ENCODE results near the gene SLC35F6. TPM values are rescaled to one million over a fixed set of nuclear protein-coding genes. Genes with fewer than 3 reads are reported as not detected.

SLC35F6 gene
- total RNA-seq, 2 experiments from 2014 or later: 10.4 to 15.0 TPM

DNA sequence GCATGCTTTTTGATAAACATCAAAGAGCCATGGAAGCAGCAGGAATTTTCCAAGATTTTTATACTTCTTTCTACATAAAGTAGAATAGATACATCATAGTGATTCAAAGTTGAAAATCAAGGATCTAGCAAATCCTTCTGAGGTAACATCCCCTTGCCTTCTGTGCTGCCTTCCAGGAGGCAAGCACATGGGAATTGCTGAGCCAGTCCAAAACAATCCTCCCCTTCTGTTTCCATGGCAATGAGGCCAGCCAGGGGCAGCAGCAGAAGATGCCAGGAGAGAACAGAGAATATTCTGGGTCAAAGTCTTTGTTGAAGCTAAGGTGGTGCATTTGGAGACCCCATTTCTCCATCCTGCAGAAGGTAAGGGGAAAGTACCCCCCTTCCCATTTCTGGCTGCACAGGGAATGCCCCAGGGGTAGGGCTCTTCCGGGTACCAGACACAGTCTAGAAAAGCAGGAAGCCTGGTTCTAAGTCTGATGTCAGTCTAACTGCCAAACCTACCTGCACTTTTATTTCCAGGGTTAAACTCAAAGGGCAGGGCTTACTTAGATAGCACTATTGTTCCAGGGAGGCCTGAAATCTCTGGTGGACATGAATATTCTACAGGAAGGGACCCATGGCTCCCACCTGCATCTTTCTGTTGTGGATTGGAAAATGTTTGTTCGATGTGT, 43.8 kb downstream of the SLC35F6 start:
- no peak overlapping the region for H3K27ac ChIP-seq (ENCODE audit: low read depth, low read length, poor library complexity, severe bottlenecking)
- H4K20me1 ChIP-seq (ENCODE audit: insufficient read depth, low read length): no peaks in the 10 kb centered on the region
- H3K9me2 ChIP-seq (ENCODE audit: insufficient read depth, low read length): no peaks in the 10 kb centered on the region
- intact Hi-C loops (cut with micrococcal nuclease; ENCODE audit: unreplicated experiment): no loop called here
- no TSS peak for BruUV-seq (replicated peaks)
- no peaks in the 10 kb centered on the region for H3K4me1 ChIP-seq (ENCODE audit: insufficient read depth, low read length, poor library complexity, severe bottlenecking)
- no peak for DNase-seq (ENCODE audit: low spot score)
- ChIA-PET POLR2A (interaction anchor here (0.6 kb wide), 1 partner anchor 982 kb away, joined by 3 read pairs; no protein-coding TSS in a partner anchor), CTCF (ENCODE audit: unreplicated experiment) (no interaction called here)
- TF ChIP-seq, protein P1, sequence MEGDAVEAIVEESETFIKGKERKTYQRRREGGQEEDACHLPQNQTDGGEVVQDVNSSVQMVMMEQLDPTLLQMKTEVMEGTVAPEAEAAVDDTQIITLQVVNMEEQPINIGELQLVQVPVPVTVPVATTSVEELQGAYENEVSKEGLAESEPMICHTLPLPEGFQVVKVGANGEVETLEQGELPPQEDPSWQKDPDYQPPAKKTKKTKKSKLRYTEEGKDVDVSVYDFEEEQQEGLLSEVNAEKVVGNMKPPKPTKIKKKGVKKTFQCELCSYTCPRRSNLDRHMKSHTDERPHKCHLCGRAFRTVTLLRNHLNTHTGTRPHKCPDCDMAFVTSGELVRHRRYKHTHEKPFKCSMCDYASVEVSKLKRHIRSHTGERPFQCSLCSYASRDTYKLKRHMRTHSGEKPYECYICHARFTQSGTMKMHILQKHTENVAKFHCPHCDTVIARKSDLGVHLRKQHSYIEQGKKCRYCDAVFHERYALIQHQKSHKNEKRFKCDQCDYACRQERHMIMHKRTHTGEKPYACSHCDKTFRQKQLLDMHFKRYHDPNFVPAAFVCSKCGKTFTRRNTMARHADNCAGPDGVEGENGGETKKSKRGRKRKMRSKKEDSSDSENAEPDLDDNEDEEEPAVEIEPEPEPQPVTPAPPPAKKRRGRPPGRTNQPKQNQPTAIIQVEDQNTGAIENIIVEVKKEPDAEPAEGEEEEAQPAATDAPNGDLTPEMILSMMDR (conservative IDR thresholded peaks at IDR 0.05; ENCODE audit: low read length): no peak
- TF ChIP-seq EZH2phosphoT487 (IDR thresholded peaks at IDR 0.05; ENCODE audit: borderline replicate concordance, low read depth, low read length): no peak
- H3K4me2 ChIP-seq (ENCODE audit: low read length): no peak overlapping the region
- no peaks in the 10 kb centered on the region for H3K9me3 ChIP-seq (ENCODE audit: low read length)
- H3K36me3 ChIP-seq (ENCODE audit: insufficient read depth, low read length): no peaks in the 10 kb centered on the region
- no peak overlapping the region for H2AFZ ChIP-seq (ENCODE audit: low read length)
- no peaks in the 10 kb centered on the region for H3K79me2 ChIP-seq (ENCODE audit: insufficient read depth, low read depth, low read length)
- no peak overlapping the region for H3K4me3 ChIP-seq (ENCODE audit: low read depth, low read length, poor library complexity, severe bottlenecking)

DNA sequence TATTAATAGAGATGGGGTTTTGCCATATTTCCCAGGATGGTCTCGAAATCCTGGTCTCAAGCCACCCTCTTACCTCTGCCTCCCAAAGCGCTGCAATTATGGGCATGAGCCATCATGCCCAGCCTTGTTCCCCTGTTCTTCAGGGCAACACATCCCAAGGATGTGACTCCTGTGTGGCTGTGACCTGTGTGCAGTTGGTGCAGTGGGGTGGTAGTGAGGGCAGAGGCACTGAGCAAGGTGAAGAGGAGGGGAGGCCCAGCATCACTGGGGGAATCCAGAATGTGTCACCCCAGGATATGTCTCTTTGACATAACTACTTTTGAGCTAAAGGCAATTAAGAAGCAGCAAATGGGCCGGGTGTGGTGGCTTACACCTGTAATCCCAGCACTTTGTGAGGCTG, 45.1 kb downstream of the SLC35F6 start:
- Histone ChIP-seq H3K9me3 (ENCODE audit: low read length) (no peaks in the 10 kb centered on the region), H2AFZ (ENCODE audit: low read length) (no peak overlapping the region), H3K4me2 (ENCODE audit: low read length) (no peak overlapping the region), H3K9me2 (ENCODE audit: insufficient read depth, low read length) (no peaks in the 10 kb centered on the region), H3K36me3 (ENCODE audit: insufficient read depth, low read length) (no peaks in the 10 kb centered on the region), H3K4me3 (ENCODE audit: low read depth, low read length, poor library complexity, severe bottlenecking) (no peak overlapping the region), H3K4me1 (ENCODE audit: insufficient read depth, low read length, poor library complexity, severe bottlenecking) (no peaks in the 10 kb centered on the region), H3K79me2 (ENCODE audit: insufficient read depth, low read depth, low read length) (no peaks in the 10 kb centered on the region), H3K27ac (ENCODE audit: low read depth, low read length, poor library complexity, severe bottlenecking) (no peak overlapping the region), H4K20me1 (ENCODE audit: insufficient read depth, low read length) (no peaks in the 10 kb centered on the region)
- ChIA-PET CTCF (ENCODE audit: unreplicated experiment) (no interaction called here), POLR2A (interaction anchor here (0.7 kb wide), 1 partner anchor 32 kb away, joined by 5 read pairs; no protein-coding TSS in a partner anchor)
- BruUV-seq (replicated peaks): no TSS peak
- DNase-seq (ENCODE audit: low spot score): no peak
- intact Hi-C loops (cut with micrococcal nuclease; ENCODE audit: unreplicated experiment): no loop called here
- TF ChIP-seq EZH2phosphoT487 (IDR thresholded peaks at IDR 0.05; ENCODE audit: borderline replicate concordance, low read depth, low read length): no peak

DNA sequence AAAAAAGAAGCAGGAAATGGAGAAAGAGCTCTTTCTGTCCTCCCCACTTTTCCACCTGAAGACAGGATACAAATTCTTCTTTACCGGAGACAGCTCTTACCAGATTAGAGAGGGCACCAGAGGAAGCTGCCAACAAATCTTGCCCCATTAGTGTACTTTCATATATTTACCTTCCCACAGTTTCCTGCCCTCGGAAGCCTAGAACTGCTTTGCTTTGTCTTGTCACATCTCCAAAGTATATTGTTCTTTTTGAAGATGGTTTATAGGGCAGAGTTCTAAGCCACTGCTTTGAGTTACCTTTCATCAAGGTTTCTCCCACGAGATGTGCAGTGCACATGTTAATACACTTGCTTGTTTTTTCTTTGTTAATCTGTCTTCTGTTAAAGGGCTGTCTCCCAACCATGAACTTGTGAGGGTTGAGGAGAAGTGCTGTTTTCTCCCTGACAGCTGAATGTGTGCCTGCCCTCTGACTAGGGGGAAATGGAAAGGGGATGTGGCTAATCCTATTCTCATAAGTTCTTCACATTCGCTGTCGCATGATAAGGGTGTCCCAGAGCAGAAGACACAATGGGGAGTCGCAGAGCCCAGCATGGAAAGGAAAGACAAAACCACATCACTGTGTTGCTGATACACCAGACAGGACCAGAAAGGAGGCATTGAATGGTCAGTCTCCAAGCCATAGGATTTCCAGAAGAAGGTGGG, 45.9 kb downstream of the SLC35F6 start:
- Histone ChIP-seq H3K4me1 (ENCODE audit: insufficient read depth, low read length, poor library complexity, severe bottlenecking) (no peaks in the 10 kb centered on the region), H3K27ac (ENCODE audit: low read depth, low read length, poor library complexity, severe bottlenecking) (no peak overlapping the region), H3K9me2 (ENCODE audit: insufficient read depth, low read length) (no peaks in the 10 kb centered on the region), H2AFZ (ENCODE audit: low read length) (no peak overlapping the region), H3K36me3 (ENCODE audit: insufficient read depth, low read length) (no peaks in the 10 kb centered on the region), H3K4me2 (ENCODE audit: low read length) (no peak overlapping the region), H3K9me3 (ENCODE audit: low read length) (no peaks in the 10 kb centered on the region), H4K20me1 (ENCODE audit: insufficient read depth, low read length) (no peaks in the 10 kb centered on the region), H3K79me2 (ENCODE audit: insufficient read depth, low read depth, low read length) (no peaks in the 10 kb centered on the region), H3K4me3 (ENCODE audit: low read depth, low read length, poor library complexity, severe bottlenecking) (no peak overlapping the region)
- DNase-seq (ENCODE audit: low spot score): no peak
- intact Hi-C loops (cut with micrococcal nuclease; ENCODE audit: unreplicated experiment): no loop called here
- CTCF ChIA-PET (ENCODE audit: unreplicated experiment): no interaction called here
- no peak for TF ChIP-seq EZH2phosphoT487 (IDR thresholded peaks at IDR 0.05; ENCODE audit: borderline replicate concordance, low read depth, low read length)
- TF ChIP-seq, protein P1 (conservative IDR thresholded peaks at IDR 0.05; ENCODE audit: low read length): no peak
- POLR2A ChIA-PET: no interaction called here
- no TSS peak for BruUV-seq (replicated peaks)
